GM23338 (cell line): ENCODE measurements around the gene LRRC75B.

Source experiments
- CREB1 ChIP-seq: fragments of 250-450 bp; sonication (Bioruptor Pico); IDR thresholded peaks from 2 replicates; pipeline ENCODE4 v1.5.0; 2020; ENCODE audit warnings: low read depth, mild to moderate bottlenecking, moderate library complexity
- EZH2 ChIP-seq: fragments of 200-600 bp; sonication (generic); IDR thresholded peaks from one replicate; pipeline ENCODE4 v1.8.0; 2017; ENCODE audit warnings: antibody characterized with exemption, mild to moderate bottlenecking, low read depth; ENCODE audit not compliant: unreplicated experiment
- EZH2phosphoT487 ChIP-seq: fragments of 200-600 bp; sonication (generic); IDR thresholded peaks from one replicate; pipeline ENCODE4 v1.8.1; 2018; ENCODE audit warnings: antibody characterized with exemption; ENCODE audit not compliant: unreplicated experiment
- POLR2AphosphoS5 ChIP-seq: IDR thresholded peaks from 2 replicates; pipeline ENCODE4 v1.6.1; 2016; ENCODE audit warnings: antibody characterized with exemption, low read depth
- TF ChIP-seq, protein P1 (sequence below), 2 experiments: fragments of 200-600 bp in 1 of 2; sonication (generic) in 1 of 2; conservative IDR thresholded peaks; 2 replicates each; pipeline versions ENCODE4 v1.5.1 to v1.6.1; 2016 to 2017; ENCODE audit warnings: antibody characterized with exemption in 2 of 2, low read depth in 2 of 2, mild to moderate bottlenecking in 2 of 2, moderate library complexity in 1 of 2

DNA sequence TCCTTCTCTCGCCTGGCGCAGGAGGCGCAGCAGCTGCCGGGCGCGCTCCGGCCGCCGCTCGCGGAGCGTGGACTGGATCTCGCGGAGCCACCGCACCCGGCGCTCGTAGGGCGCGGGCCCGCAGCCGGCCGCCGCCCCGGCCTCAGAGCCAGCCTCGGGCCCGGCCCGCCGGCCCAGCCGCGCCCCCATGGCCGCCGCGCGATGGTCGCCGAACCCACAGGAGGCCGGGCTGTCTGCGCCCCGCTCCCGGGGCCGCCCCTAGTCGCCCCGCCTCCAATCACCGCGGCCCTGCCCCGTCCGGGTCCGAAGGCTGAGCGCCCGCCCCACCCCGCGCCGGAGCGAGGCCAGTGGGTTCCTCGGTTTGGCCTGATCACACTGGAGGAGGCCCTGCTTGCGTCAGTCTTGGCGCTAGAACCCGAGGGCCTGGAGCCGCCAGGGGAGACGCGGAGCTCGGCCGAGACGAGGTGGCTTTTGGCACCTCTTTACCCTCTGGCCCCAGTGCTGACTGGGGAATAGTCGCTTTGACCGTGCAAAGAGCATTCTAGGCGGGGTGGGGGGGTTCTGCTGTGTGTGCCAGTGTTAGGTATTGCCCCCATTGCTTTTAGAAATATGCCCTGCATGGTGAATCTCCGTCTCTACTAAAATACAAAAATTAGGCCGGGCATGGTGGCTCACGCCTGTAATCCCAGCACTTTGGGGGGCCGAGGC lies at the start of gene LRRC75B:
- TF ChIP-seq, protein P1, sequence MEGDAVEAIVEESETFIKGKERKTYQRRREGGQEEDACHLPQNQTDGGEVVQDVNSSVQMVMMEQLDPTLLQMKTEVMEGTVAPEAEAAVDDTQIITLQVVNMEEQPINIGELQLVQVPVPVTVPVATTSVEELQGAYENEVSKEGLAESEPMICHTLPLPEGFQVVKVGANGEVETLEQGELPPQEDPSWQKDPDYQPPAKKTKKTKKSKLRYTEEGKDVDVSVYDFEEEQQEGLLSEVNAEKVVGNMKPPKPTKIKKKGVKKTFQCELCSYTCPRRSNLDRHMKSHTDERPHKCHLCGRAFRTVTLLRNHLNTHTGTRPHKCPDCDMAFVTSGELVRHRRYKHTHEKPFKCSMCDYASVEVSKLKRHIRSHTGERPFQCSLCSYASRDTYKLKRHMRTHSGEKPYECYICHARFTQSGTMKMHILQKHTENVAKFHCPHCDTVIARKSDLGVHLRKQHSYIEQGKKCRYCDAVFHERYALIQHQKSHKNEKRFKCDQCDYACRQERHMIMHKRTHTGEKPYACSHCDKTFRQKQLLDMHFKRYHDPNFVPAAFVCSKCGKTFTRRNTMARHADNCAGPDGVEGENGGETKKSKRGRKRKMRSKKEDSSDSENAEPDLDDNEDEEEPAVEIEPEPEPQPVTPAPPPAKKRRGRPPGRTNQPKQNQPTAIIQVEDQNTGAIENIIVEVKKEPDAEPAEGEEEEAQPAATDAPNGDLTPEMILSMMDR (conservative IDR thresholded peaks at IDR 0.05; ENCODE audit: low read depth in 2 of 2) = no peak
- TF ChIP-seq EZH2 (no peak), CREB1 (CRISPR knock-in tag) (peak; percentile 65), POLR2AphosphoS5 (peak; percentile 80), EZH2phosphoT487 (no peak)
